Measurements from ENCODE around the gene ARHGAP24.

DNA sequence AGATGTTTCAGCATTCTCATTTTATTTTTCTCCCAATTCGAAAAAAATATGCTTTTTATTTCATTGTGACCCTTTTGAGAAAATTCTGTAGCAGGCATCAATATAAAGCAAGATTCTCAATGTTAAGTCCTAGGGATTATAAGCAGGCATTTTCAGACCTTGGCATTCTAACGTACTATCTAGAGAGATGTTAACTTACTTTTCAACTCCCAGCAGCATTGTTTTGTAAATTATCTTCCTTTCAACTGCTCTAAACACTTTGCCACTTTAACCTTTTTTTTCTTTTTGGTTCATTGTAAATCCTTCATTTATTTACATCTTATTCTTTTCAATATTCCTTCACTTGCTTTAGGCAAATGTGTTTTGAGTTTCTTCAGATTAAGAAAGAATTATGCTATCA is 333.2 kb downstream of the ARHGAP24 start:
- TF ChIP-seq, protein P1, sequence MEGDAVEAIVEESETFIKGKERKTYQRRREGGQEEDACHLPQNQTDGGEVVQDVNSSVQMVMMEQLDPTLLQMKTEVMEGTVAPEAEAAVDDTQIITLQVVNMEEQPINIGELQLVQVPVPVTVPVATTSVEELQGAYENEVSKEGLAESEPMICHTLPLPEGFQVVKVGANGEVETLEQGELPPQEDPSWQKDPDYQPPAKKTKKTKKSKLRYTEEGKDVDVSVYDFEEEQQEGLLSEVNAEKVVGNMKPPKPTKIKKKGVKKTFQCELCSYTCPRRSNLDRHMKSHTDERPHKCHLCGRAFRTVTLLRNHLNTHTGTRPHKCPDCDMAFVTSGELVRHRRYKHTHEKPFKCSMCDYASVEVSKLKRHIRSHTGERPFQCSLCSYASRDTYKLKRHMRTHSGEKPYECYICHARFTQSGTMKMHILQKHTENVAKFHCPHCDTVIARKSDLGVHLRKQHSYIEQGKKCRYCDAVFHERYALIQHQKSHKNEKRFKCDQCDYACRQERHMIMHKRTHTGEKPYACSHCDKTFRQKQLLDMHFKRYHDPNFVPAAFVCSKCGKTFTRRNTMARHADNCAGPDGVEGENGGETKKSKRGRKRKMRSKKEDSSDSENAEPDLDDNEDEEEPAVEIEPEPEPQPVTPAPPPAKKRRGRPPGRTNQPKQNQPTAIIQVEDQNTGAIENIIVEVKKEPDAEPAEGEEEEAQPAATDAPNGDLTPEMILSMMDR (IDR thresholded peaks at IDR 0.05) = no peak
- TF ChIP-seq POLR2A (IDR thresholded peaks at IDR 0.05) (no peak), EP300 (IDR thresholded peaks at IDR 0.05) (no peak)
